ENCODE data around the gene OTOG. TPM values are rescaled to one million over a fixed set of nuclear protein-coding genes. Genes with fewer than 3 reads are reported as not detected.

The OTOG gene
- total and polyA plus RNA-seq, 2 donors (not counting 3 experiments of a cell fraction or from before 2014, with no cell fraction given), result not detected

GRCh38 chr11:17594686-17595192 is 47.7 kb downstream of the OTOG start:
- FAIRE-seq (no peak), DNase-seq (ENCODE audit: low read depth, low spot score) (no peak)
- no peak overlapping the region for H3K4me2 ChIP-seq (ENCODE audit: insufficient read depth, low read length)
- POLR2A ChIA-PET, result no interaction called here
- no peak overlapping the region for H3K27ac ChIP-seq (ENCODE audit: insufficient read depth, low read depth, low read length)
- dilution Hi-C loops (cut with MboI; ENCODE audit: extremely low pct_ligation_motif_present, low sequenced_read_pairs) (no loop called here), intact Hi-C loops (cut with micrococcal nuclease) (no loop called here)
- TF ChIP-seq JUN (IDR thresholded peaks at IDR 0.05; ENCODE audit: borderline replicate concordance, insufficient read depth, insufficient read length, low read depth), result no peak
- TF ChIP-seq FOS (IDR thresholded peaks at IDR 0.05; ENCODE audit: borderline replicate concordance, insufficient read depth, low read length), result no peak
- TF ChIP-seq POLR2AphosphoS5 (IDR thresholded peaks at IDR 0.05; ENCODE audit: insufficient read depth, low read depth, low read length), result no peak
- no peak for TF ChIP-seq GATA2 (IDR thresholded peaks at IDR 0.05; ENCODE audit: insufficient read depth, insufficient read length, low read depth, low read length)
- H3K36me3 ChIP-seq (ENCODE audit: control insufficient read depth in 2 of 2, extremely low read depth in 1 of 2, insufficient read depth in 2 of 2, low read length in 2 of 2), result no peaks in the 10 kb centered on the region
- H3K79me2 ChIP-seq (ENCODE audit: control insufficient read depth, insufficient read depth, low read length), result no peaks in the 10 kb centered on the region
- no peak overlapping the region for H3K9ac ChIP-seq (replicated peaks; ENCODE audit: extremely low read depth, insufficient read depth, low read length)
- H3K9me1 ChIP-seq (replicated peaks; ENCODE audit: control insufficient read depth, extremely low read depth, insufficient read depth, low read length), result no peaks in the 10 kb centered on the region
- no peaks in the 10 kb centered on the region for H3K4me1 ChIP-seq (ENCODE audit: control insufficient read depth, extremely low read depth, insufficient read depth, low read length)
- no peaks in the 10 kb centered on the region for H4K20me1 ChIP-seq (replicated peaks; ENCODE audit: control insufficient read depth, extremely low read depth, insufficient read depth, low read length)
- H3K9me3 ChIP-seq (replicated peaks; ENCODE audit: control insufficient read depth, insufficient read depth, low read length), result no peaks in the 10 kb centered on the region
- no peak overlapping the region for H2AFZ ChIP-seq (ENCODE audit: low read depth, low read length)
- no peaks in the 10 kb centered on the region for H3K27me3 ChIP-seq (ENCODE audit: control insufficient read depth in 2 of 2, insufficient read depth in 2 of 2, low read length in 2 of 2)
- H3K4me3 ChIP-seq (replicated peaks in 1 of 3; ENCODE audit: insufficient read depth in 1 of 3, low read depth in 1 of 3, low read length in 3 of 3), result no peak overlapping the region
- CTCF ChIA-PET, result interaction anchor here (0.7 to 1.3 kb wide), 2 partner anchors 136 to 383 kb away, joined by 3 read pairs; no protein-coding TSS in a partner anchor
- BruUV-seq (replicated peaks), result no TSS peak

- Histone ChIP-seq H3K27me3 (ENCODE audit: control insufficient read depth in 2 of 2, insufficient read depth in 2 of 2, low read length in 2 of 2) (no peaks in the 10 kb centered on the region), H3K4me2 (ENCODE audit: insufficient read depth, low read length) (no peak overlapping the region), H3K4me1 (ENCODE audit: control insufficient read depth, extremely low read depth, insufficient read depth, low read length) (no peaks in the 10 kb centered on the region), H3K4me3 (replicated peaks in 1 of 3; ENCODE audit: insufficient read depth in 1 of 3, low read depth in 1 of 3, low read length in 3 of 3) (no peak overlapping the region), H3K79me2 (ENCODE audit: control insufficient read depth, insufficient read depth, low read length) (no peaks in the 10 kb centered on the region), H2AFZ (ENCODE audit: low read depth, low read length) (no peak overlapping the region), H3K9me1 (replicated peaks; ENCODE audit: control insufficient read depth, extremely low read depth, insufficient read depth, low read length) (no peaks in the 10 kb centered on the region), H3K27ac (ENCODE audit: insufficient read depth, low read depth, low read length) (no peak overlapping the region), H3K36me3 (ENCODE audit: control insufficient read depth in 2 of 2, extremely low read depth in 1 of 2, insufficient read depth in 2 of 2, low read length in 2 of 2) (no peaks in the 10 kb centered on the region), H4K20me1 (replicated peaks; ENCODE audit: control insufficient read depth, extremely low read depth, insufficient read depth, low read length) (no peaks in the 10 kb centered on the region), H3K9ac (replicated peaks; ENCODE audit: extremely low read depth, insufficient read depth, low read length) (no peak overlapping the region), H3K9me3 (replicated peaks; ENCODE audit: control insufficient read depth, insufficient read depth, low read length) (no peaks in the 10 kb centered on the region)
- DNase-seq (ENCODE audit: low read depth, low spot score) (no peak), FAIRE-seq (no peak)
- no TSS peak for BruUV-seq (replicated peaks)
- ChIA-PET CTCF (interaction anchor here (0.7 to 7.0 kb wide), 6 partner anchors 68 to 383 kb away, joined by 3 to 79 read pairs (median 4); no protein-coding TSS in a partner anchor), POLR2A (no interaction called here)
- intact Hi-C loops (cut with micrococcal nuclease) (no loop called here), dilution Hi-C loops (cut with MboI; ENCODE audit: extremely low pct_ligation_motif_present, low sequenced_read_pairs) (no loop called here)
- TF ChIP-seq MAX (IDR thresholded peaks at IDR 0.05; ENCODE audit: insufficient read depth, insufficient read length), result no peak
- no peak for TF ChIP-seq EZH2 (IDR thresholded peaks at IDR 0.05; ENCODE audit: borderline replicate concordance, low read depth, low read length, severe bottlenecking)
- TF ChIP-seq GATA2 (IDR thresholded peaks at IDR 0.05; ENCODE audit: insufficient read depth, insufficient read length, low read depth, low read length), result no peak
- no peak for TF ChIP-seq POLR2AphosphoS5 (IDR thresholded peaks at IDR 0.05; ENCODE audit: insufficient read depth, low read depth, low read length)
- TF ChIP-seq MYC (IDR thresholded peaks at IDR 0.05; ENCODE audit: low read depth, low read length), result no peak
- TF ChIP-seq CTCF (IDR thresholded peaks at IDR 0.05; ENCODE audit: extremely low read depth in 1 of 2, insufficient read depth in 1 of 2, low read depth in 1 of 2, low read length in 2 of 2), result no peak
- TF ChIP-seq POLR2A (IDR thresholded peaks at IDR 0.05; ENCODE audit: low read depth, low read length), result no peak
- TF ChIP-seq JUN (IDR thresholded peaks at IDR 0.05; ENCODE audit: borderline replicate concordance, insufficient read depth, insufficient read length, low read depth), result no peak
- TF ChIP-seq FOS (IDR thresholded peaks at IDR 0.05; ENCODE audit: borderline replicate concordance, insufficient read depth, low read length), result no peak
These were observed 48.7 kb downstream of the OTOG start for GRCh38 chr11:17595526-17596309.

Measured in endothelial cell of umbilical vein (primary cell).